GM18907 (cell line): ENCODE data around the gene INPP5D.

Experiments used
- ATAC-seq: cut with Tn5 transposase; IDR thresholded peaks from one replicate; pipeline ENCODE4 v1.9.1; 2021; ENCODE audit warnings: mild to moderate bottlenecking, moderate library complexity; ENCODE audit not compliant: unreplicated experiment

The INPP5D gene

GRCh38 chr2:233031556-233032500 lies 28.3 kb upstream of the INPP5D start:
- ATAC-seq, result no peak

GRCh38 chr2:233032551-233033320 lies 27.4 kb upstream of the INPP5D start, which contains the start of gene NEU2:
TSS of gene NEU2 (plus strand) at chr2:233032672. CDS start at chr2:233032672, 0 bp downstream.
- ATAC-seq, result no peak

- ATAC-seq, result no peak
Observed at GRCh38 chr2:233033672-233034071, 26.5 kb upstream of the INPP5D start.

- no peak for ATAC-seq
Observed at GRCh38 chr2:233034091-233034882, 25.9 kb upstream of the INPP5D start.

GRCh38 chr2:233035426-233036161 lies 24.5 kb upstream of the INPP5D start:
- ATAC-seq, result no peak

- ATAC-seq, result no peak
Observed at GRCh38 chr2:233036162-233036838, 23.8 kb upstream of the INPP5D start.

- no peak for ATAC-seq
Observed at GRCh38 chr2:233037078-233037477, 23.1 kb upstream of the INPP5D start.

- ATAC-seq, result no peak
Observed at GRCh38 chr2:233039212-233039845, 20.8 kb upstream of the INPP5D start.

- ATAC-seq, result no peak
Observed at GRCh38 chr2:233039846-233040530, 20.2 kb upstream of the INPP5D start.

GRCh38 chr2:233040571-233040970 lies 19.6 kb upstream of the INPP5D start:
- no peak for ATAC-seq

GRCh38 chr2:233041722-233042323 lies 18.3 kb upstream of the INPP5D start:
- ATAC-seq, result no peak

- ATAC-seq, result no peak
Observed at GRCh38 chr2:233042549-233042948, 17.6 kb upstream of the INPP5D start.

- ATAC-seq, result no peak
Observed at GRCh38 chr2:233044974-233045605, 15.1 kb upstream of the INPP5D start.

- ATAC-seq, result no peak
Observed at GRCh38 chr2:233047206-233047605, 12.9 kb upstream of the INPP5D start.

GRCh38 chr2:233047667-233048066 lies 12.5 kb upstream of the INPP5D start:
- ATAC-seq, result no peak

- ATAC-seq, result no peak
Observed at GRCh38 chr2:233048569-233049193, 11.5 kb upstream of the INPP5D start.

- no peak for ATAC-seq
Observed at GRCh38 chr2:233049194-233049761, 10.9 kb upstream of the INPP5D start.
